Measurements from ENCODE around the gene GAL3ST2.

- TF ChIP-seq CTCF (IDR thresholded peaks at IDR 0.05): no peak
- no peak for TF ChIP-seq POLR2A (IDR thresholded peaks at IDR 0.05)
Observed at GRCh38 chr2:241744028-241744754, 32.4 kb upstream of the GAL3ST2 start.

All from uterus (tissue), 2 donors.